Panc1 (cell line): ENCODE measurements around the gene UTP20. TPM values are rescaled to one million over a fixed set of nuclear protein-coding genes. Genes with fewer than 3 reads are reported as not detected.

Experiments used
- ATAC-seq: fragments of 200-7000 bp; cut with Tn5 transposase; 2 replicates; pipeline ENCODE4 v1.9.1; 2020; ENCODE audit warnings: mild to moderate bottlenecking, moderate library complexity
- BruUV-seq: library from RNA; stranded (reverse); fragments of 400-500 nt; replicated peaks from 2 replicates; lab custom pipeline; 2021; lab: Mats Ljungman, UMichigan
- CTCF ChIA-PET: fragments of 300-600 bp; sonication (Branson Sonifier 250); formaldehyde crosslinking; loops from one replicate; lab custom pipeline; 2022; ENCODE audit warnings: antibody characterized with exemption; lab: Charles Lee
- POLR2A ChIA-PET: fragments of 300-600 bp; sonication (Branson Sonifier 250); formaldehyde crosslinking; loops from one replicate; lab custom pipeline; 2022; ENCODE audit warnings: antibody characterized with exemption; lab: Charles Lee
- DNase-seq: peaks from one replicate; pipeline ENCODE4 v3.0.0-alpha.2; 2010; ENCODE audit warnings: low read depth, low spot score
- H3K27ac ChIP-seq: 2 replicates; pipeline ENCODE4 v1.5.1; 2011; ENCODE audit warnings: mild to moderate bottlenecking, low read length, inconsistent platforms
- H3K27me3 ChIP-seq: fragments of 200-500 bp; sonication (Bioruptor generic); 2 replicates; pipeline ENCODE4 v1.6.0; 2014; ENCODE audit warnings: low read length, inconsistent platforms; ENCODE audit not compliant: control insufficient read depth, insufficient read depth
- H3K36me3 ChIP-seq: fragments of 200-500 bp; sonication (Bioruptor generic); 2 replicates; pipeline ENCODE4 v1.5.1; 2014; ENCODE audit warnings: inconsistent platforms, mild to moderate bottlenecking, low read length, moderate library complexity; ENCODE audit not compliant: control insufficient read depth, insufficient read depth
- H3K4me1 ChIP-seq: 2 replicates; pipeline ENCODE4 v1.5.1; 2011; ENCODE audit warnings: inconsistent platforms, mild to moderate bottlenecking, low read length, moderate library complexity; ENCODE audit not compliant: control insufficient read depth, insufficient read depth
- H3K4me3 ChIP-seq, 2 experiments: 2 replicates each; pipeline ENCODE4 v1.5.1; 2011 to 2012; ENCODE audit warnings: low read depth in 2 of 2, low read length in 2 of 2, mild to moderate bottlenecking in 2 of 2, inconsistent platforms in 1 of 2, moderate library complexity in 1 of 2
- H3K9me3 ChIP-seq: fragments of 200-500 bp; sonication (Bioruptor generic); 2 replicates; pipeline ENCODE4 v1.5.1; 2014; ENCODE audit warnings: low read depth, mild to moderate bottlenecking, inconsistent platforms, low read length, moderate library complexity; ENCODE audit not compliant: control insufficient read depth, insufficient read depth
- POLR2AphosphoS5 ChIP-seq: IDR thresholded peaks from 2 replicates; pipeline ENCODE4 v1.6.1; 2012; ENCODE audit warnings: mild to moderate bottlenecking, low read depth, low read length, moderate library complexity
- SIN3A ChIP-seq: IDR thresholded peaks from 2 replicates; pipeline ENCODE4 v1.6.1; 2012; ENCODE audit warnings: low read depth, mild to moderate bottlenecking, low read length, moderate library complexity, borderline replicate concordance; ENCODE audit not compliant: insufficient read depth
- TCF7L2 ChIP-seq: IDR thresholded peaks from 2 replicates; pipeline ENCODE4 v1.6.1; 2011; ENCODE audit warnings: mild to moderate bottlenecking, low read depth, low read length, inconsistent platforms
- in situ Hi-C: cut with HindIII; loops from 2 replicates; pipeline ENCODE4 v1.10.0; 2016; ENCODE audit warnings: low sequenced_read_pairs, low pct_unique_long_range_greater_than_20kb
- intact Hi-C: fragments of 100-400 bp; cut with micrococcal nuclease; formaldehyde crosslinking; loops from one replicate; pipeline ENCODE4 v1.10.0; 2022; ENCODE audit not compliant: unreplicated experiment
- total RNA-seq: library from RNA; stranded (reverse); gene quantifications from one replicate; pipeline ENCODE4 v1.2.1, GENCODE V29; 2021; ENCODE audit not compliant: unreplicated experiment
- TF ChIP-seq, protein P1 (sequence below): fragments of 450-650 bp; IDR thresholded peaks from 2 replicates; pipeline ENCODE4 v1.5.1; 2017; ENCODE audit warnings: mild to moderate bottlenecking
- TF ChIP-seq, protein P2 (sequence below), 2 experiments: IDR thresholded peaks; 2 replicates each; pipeline ENCODE4 v1.6.1; 2011 to 2012; ENCODE audit warnings: low read depth in 2 of 2, control low read depth in 1 of 2, low read length in 1 of 2, mild to moderate bottlenecking in 1 of 2, moderate library complexity in 1 of 2; ENCODE audit not compliant: insufficient read depth in 1 of 2

The UTP20 gene
- total RNA-seq, 1 experiment from 2014 or later = 33.5 TPM

DNA sequence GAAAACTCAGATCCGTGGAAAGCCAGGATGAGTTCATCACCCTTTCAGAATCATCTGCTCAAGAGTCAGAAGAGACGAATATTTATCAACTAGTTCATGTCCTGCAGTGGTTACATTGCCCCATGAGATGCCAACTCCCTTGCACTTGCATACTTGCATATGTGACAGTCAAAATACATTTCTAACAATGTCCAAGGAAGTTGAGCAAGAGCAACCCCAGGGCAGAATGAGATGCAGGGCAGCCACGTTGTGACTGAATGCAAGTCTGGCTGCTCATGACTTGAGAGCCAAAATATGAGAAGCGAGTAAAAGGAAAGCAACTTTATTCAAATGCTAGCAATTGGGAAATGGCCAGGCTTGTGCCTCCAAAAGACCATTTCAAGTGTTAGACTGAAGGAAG lies 23.6 kb upstream of the UTP20 start:
- ChIA-PET POLR2A (no interaction called here), CTCF (no interaction called here)
- intact Hi-C loops (no loop called here), in situ Hi-C loops (no loop called here)
- Histone ChIP-seq H3K27ac (no peak overlapping the region), H3K9me3 (no peaks in the 10 kb centered on the region), H3K27me3 (no peaks in the 10 kb centered on the region), H3K4me1 (no peaks in the 10 kb centered on the region), H3K36me3 (no peaks in the 10 kb centered on the region), H3K4me3 (no peak overlapping the region)
- no peak for TF ChIP-seq POLR2AphosphoS5
- TF ChIP-seq, protein P1, sequence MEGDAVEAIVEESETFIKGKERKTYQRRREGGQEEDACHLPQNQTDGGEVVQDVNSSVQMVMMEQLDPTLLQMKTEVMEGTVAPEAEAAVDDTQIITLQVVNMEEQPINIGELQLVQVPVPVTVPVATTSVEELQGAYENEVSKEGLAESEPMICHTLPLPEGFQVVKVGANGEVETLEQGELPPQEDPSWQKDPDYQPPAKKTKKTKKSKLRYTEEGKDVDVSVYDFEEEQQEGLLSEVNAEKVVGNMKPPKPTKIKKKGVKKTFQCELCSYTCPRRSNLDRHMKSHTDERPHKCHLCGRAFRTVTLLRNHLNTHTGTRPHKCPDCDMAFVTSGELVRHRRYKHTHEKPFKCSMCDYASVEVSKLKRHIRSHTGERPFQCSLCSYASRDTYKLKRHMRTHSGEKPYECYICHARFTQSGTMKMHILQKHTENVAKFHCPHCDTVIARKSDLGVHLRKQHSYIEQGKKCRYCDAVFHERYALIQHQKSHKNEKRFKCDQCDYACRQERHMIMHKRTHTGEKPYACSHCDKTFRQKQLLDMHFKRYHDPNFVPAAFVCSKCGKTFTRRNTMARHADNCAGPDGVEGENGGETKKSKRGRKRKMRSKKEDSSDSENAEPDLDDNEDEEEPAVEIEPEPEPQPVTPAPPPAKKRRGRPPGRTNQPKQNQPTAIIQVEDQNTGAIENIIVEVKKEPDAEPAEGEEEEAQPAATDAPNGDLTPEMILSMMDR = no peak
- no peak for TF ChIP-seq SIN3A
- TF ChIP-seq, protein P2, sequence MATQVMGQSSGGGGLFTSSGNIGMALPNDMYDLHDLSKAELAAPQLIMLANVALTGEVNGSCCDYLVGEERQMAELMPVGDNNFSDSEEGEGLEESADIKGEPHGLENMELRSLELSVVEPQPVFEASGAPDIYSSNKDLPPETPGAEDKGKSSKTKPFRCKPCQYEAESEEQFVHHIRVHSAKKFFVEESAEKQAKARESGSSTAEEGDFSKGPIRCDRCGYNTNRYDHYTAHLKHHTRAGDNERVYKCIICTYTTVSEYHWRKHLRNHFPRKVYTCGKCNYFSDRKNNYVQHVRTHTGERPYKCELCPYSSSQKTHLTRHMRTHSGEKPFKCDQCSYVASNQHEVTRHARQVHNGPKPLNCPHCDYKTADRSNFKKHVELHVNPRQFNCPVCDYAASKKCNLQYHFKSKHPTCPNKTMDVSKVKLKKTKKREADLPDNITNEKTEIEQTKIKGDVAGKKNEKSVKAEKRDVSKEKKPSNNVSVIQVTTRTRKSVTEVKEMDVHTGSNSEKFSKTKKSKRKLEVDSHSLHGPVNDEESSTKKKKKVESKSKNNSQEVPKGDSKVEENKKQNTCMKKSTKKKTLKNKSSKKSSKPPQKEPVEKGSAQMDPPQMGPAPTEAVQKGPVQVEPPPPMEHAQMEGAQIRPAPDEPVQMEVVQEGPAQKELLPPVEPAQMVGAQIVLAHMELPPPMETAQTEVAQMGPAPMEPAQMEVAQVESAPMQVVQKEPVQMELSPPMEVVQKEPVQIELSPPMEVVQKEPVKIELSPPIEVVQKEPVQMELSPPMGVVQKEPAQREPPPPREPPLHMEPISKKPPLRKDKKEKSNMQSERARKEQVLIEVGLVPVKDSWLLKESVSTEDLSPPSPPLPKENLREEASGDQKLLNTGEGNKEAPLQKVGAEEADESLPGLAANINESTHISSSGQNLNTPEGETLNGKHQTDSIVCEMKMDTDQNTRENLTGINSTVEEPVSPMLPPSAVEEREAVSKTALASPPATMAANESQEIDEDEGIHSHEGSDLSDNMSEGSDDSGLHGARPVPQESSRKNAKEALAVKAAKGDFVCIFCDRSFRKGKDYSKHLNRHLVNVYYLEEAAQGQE (IDR thresholded peaks at IDR 0.05; ENCODE audit: insufficient read depth in 1 of 2, low read depth in 2 of 2, low read length in 1 of 2) = no peak
- TF ChIP-seq TCF7L2 = no peak
- no peak for DNase-seq
- BruUV-seq = no TSS peak
- ATAC-seq = no peak

DNA sequence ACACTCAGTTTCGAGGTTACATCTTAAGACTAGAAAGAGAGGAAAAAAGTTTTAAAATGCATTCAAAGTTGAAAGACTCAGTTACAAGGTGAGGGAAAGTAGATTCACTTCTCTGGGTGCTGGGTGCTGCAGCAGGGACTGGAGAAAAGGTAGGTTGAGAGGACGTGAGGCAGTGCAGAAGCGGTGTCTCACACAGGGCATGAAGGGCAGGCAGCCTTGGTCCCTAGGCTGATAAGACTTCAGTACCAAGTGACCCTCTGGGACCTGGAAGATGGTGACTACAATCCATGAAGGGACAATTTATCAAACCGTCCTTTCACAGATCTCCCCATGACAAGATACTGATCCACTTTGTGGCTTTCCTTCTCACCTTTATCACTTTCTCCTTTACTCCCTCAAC lies 22.5 kb upstream of the UTP20 start:
- no TSS peak for BruUV-seq
- Histone ChIP-seq H3K27ac (no peak overlapping the region), H3K27me3 (no peaks in the 10 kb centered on the region), H3K36me3 (no peaks in the 10 kb centered on the region), H3K9me3 (no peaks in the 10 kb centered on the region), H3K4me3 (no peak overlapping the region), H3K4me1 (no peaks in the 10 kb centered on the region)
- ATAC-seq (no peak), DNase-seq (no peak)
- ChIA-PET POLR2A (no interaction called here), CTCF (no interaction called here)
- intact Hi-C loops = no loop called here
- TF ChIP-seq, protein P1 = no peak
- TF ChIP-seq, protein P2 (IDR thresholded peaks at IDR 0.05; ENCODE audit: insufficient read depth in 1 of 2, low read depth in 2 of 2, low read length in 1 of 2) = no peak
- TF ChIP-seq POLR2AphosphoS5 (no peak), SIN3A (no peak), TCF7L2 (no peak)
- in situ Hi-C loops = no loop called here
